ENCODE data around the gene TEX35. TPM values are rescaled to one million over a fixed set of nuclear protein-coding genes. Genes with fewer than 3 reads are reported as not detected.
A peak's percentile ranks its signal among the peaks of the same experiment; 100 is the strongest.

TEX35 gene
- total and polyA plus RNA-seq, 10 of the 15 experiments (the other 5 are each of a cell fraction or from before 2014, with no cell fraction given), result not detected

GRCh38 chr1:178486100-178487069 is 26.5 kb upstream of the TEX35 start:
- BruUV-seq (replicated peaks), result no TSS peak
- FAIRE-seq (no peak), DNase-seq (ENCODE audit: low read depth, low spot score) (no peak), ATAC-seq (peak; percentile 45)
- no peak overlapping the region for H3K27ac ChIP-seq (ENCODE audit: control insufficient read depth, insufficient read depth)
- WGBS (ENCODE audit: insufficient coverage, insufficient replicate concordance, low lambda C conversion rate, missing lambda C conversion rate), result 32% methylated on average over 48 of the region's 54 CpGs
- CTCF ChIA-PET, result interaction anchor here (1.5 kb wide), 1 partner anchor 15 kb away, joined by 6 read pairs; no protein-coding TSS in a partner anchor
- POLR2A ChIA-PET, result no interaction called here
- in situ Hi-C loops (cut with MboI), result no loop called here
- RAD21 ChIA-PET (ENCODE audit: unreplicated experiment), result no interaction called here
- no peak overlapping the region for H3K4me3 ChIP-seq
- no peak overlapping the region for H2AFZ ChIP-seq (ENCODE audit: control insufficient read depth, low read depth, low read length)
- H4K20me1 ChIP-seq (ENCODE audit: control insufficient read depth, insufficient read depth), result no peaks in the 10 kb centered on the region
- TF ChIP-seq HSF1 (IDR thresholded peaks at IDR 0.05; ENCODE audit: low read depth, low read length) (no peak), RCOR1 (conservative IDR thresholded peaks at IDR 0.05; ENCODE audit: low read depth, low read length) (no peak), TAF1 (IDR thresholded peaks at IDR 0.05; ENCODE audit: borderline replicate concordance, low read depth, low read length) (no peak)
- no peak overlapping the region for H3K9ac ChIP-seq (ENCODE audit: control insufficient read depth, insufficient read depth, low read length)
- H3K4me1 ChIP-seq (ENCODE audit: control insufficient read depth, insufficient read depth, low read length), result no peaks in the 10 kb centered on the region
- H3K27me3 ChIP-seq (replicated peaks in 1 of 2; ENCODE audit: control insufficient read depth in 2 of 2, insufficient read depth in 2 of 2, low read length in 1 of 2), result peaks cover 2 to 5% of the 10 kb centered on the region in 2 experiments; a peak in 3 of 4 replicates
- SMC1A ChIA-PET (ENCODE audit: uncharacterized antibody, unreplicated experiment), result no interaction called here
- no peaks in the 10 kb centered on the region for H3K36me3 ChIP-seq (ENCODE audit: control insufficient read depth in 2 of 2, insufficient read depth in 2 of 2, low read length in 1 of 2)
- intact Hi-C loops (cut with micrococcal nuclease; ENCODE audit: unreplicated experiment), result no loop called here
- H3K4me2 ChIP-seq (ENCODE audit: control insufficient read depth, insufficient read depth), result no peak overlapping the region
- H3K79me2 ChIP-seq (ENCODE audit: control insufficient read depth, insufficient read depth, low read length), result no peaks in the 10 kb centered on the region
- H3K9me3 ChIP-seq (replicated peaks; ENCODE audit: control insufficient read depth, insufficient read depth, low read length), result no peaks in the 10 kb centered on the region

Measured in GM12878 (cell line).